A673 (cell line): ENCODE results near the gene ADCY10. TPM values are rescaled to one million over a fixed set of nuclear protein-coding genes. Genes with fewer than 3 reads are reported as not detected.

Experiments
- BruUV-seq: library from RNA; stranded (reverse); fragments of 400-500 nt; replicated peaks from 2 replicates; lab custom pipeline; 2021; lab: Mats Ljungman, UMichigan
- CTCF ChIA-PET: fragments of 300-600 bp; sonication (Branson Sonifier 250); formaldehyde crosslinking; loops from one replicate; lab custom pipeline; 2022; ENCODE audit warnings: antibody characterized with exemption; lab: Charles Lee
- POLR2A ChIA-PET: fragments of 300-600 bp; sonication (Branson Sonifier 250); formaldehyde crosslinking; loops from one replicate; lab custom pipeline; 2022; ENCODE audit warnings: antibody characterized with exemption; ENCODE audit not compliant: low non-redundant PET; lab: Charles Lee
- DNase-seq: peaks from one replicate; pipeline ENCODE4 v3.0.0-alpha.2; 2015; ENCODE audit warnings: low spot score
- H3K27ac ChIP-seq: fragments of 200-600 bp; sonication (generic); 2 replicates; pipeline ENCODE4 v1.5.1; 2016; ENCODE audit warnings: mixed run types, low read depth, mild to moderate bottlenecking, mixed read lengths, antibody characterized with exemption, low read length; ENCODE audit not compliant: poor library complexity, severe bottlenecking
- H3K27me3 ChIP-seq: fragments of 200-600 bp; sonication (generic); replicated peaks from 2 replicates; pipeline ENCODE4 v1.6.1; 2017; ENCODE audit warnings: mixed run types, low read depth, mild to moderate bottlenecking, mixed read lengths, antibody characterized with exemption, low read length; ENCODE audit not compliant: insufficient read depth, poor library complexity
- H3K36me3 ChIP-seq: fragments of 200-600 bp; sonication (generic); 2 replicates; pipeline ENCODE4 v1.6.1; 2016; ENCODE audit warnings: mixed run types, mild to moderate bottlenecking, mixed read lengths, antibody characterized with exemption, low read length; ENCODE audit not compliant: insufficient read depth, poor library complexity, severe bottlenecking
- H3K4me1 ChIP-seq: fragments of 200-600 bp; sonication (generic); 2 replicates; pipeline ENCODE4 v1.6.1; 2017; ENCODE audit warnings: mixed run types, mild to moderate bottlenecking, mixed read lengths, antibody characterized with exemption, low read length; ENCODE audit not compliant: insufficient read depth, poor library complexity, severe bottlenecking
- H3K4me3 ChIP-seq: fragments of 200-600 bp; sonication (generic); 2 replicates; pipeline ENCODE4 v1.5.1; 2016; ENCODE audit warnings: low read depth, mixed run types, mild to moderate bottlenecking, mixed read lengths, low read length; ENCODE audit not compliant: poor library complexity, severe bottlenecking
- H3K9me3 ChIP-seq: fragments of 200-600 bp; sonication (generic); 2 replicates; pipeline ENCODE4 v1.6.1; 2016; ENCODE audit warnings: mixed run types, low read depth, mild to moderate bottlenecking, mixed read lengths, antibody characterized with exemption, low read length; ENCODE audit not compliant: poor library complexity, severe bottlenecking
- CTCF ChIP-seq: fragments of 300-800, 200-600 bp; sonication (generic); conservative IDR thresholded peaks from 2 replicates; pipeline ENCODE4 v1.5.1; 2017; ENCODE audit warnings: low read depth, mild to moderate bottlenecking, antibody characterized with exemption, low read length, moderate library complexity, mixed read lengths
- EZH2 ChIP-seq: fragments of 200-600 bp; sonication (generic); IDR thresholded peaks from 2 replicates; pipeline ENCODE4 v1.6.1; 2017; ENCODE audit warnings: borderline replicate concordance, low read depth, mild to moderate bottlenecking, mixed read lengths, antibody characterized with exemption, low read length; ENCODE audit not compliant: poor library complexity, severe bottlenecking
- intact Hi-C: fragments of 100-400 bp; cut with micrococcal nuclease; formaldehyde crosslinking; loops from one replicate; pipeline ENCODE4 v1.10.0; 2022; ENCODE audit not compliant: unreplicated experiment
- total RNA-seq: library from RNA; stranded (reverse); gene quantifications from 2 replicates; pipeline ENCODE4 v1.2.3, GENCODE V29; 2021

Gene ADCY10
- total RNA-seq, 1 experiment from 2014 or later, result 0.19 TPM

GRCh38 chr1:167837326-167837725, 76.6 kb downstream of the ADCY10 start:
- H3K4me1 ChIP-seq, result no peaks in the 10 kb centered on the region
- no TSS peak for BruUV-seq
- TF ChIP-seq CTCF (no peak), EZH2 (no peak)
- H3K4me3 ChIP-seq, result no peak overlapping the region
- H3K36me3 ChIP-seq, result no peaks in the 10 kb centered on the region
- no peaks in the 10 kb centered on the region for H3K9me3 ChIP-seq
- H3K27ac ChIP-seq, result no peak overlapping the region
- ChIA-PET POLR2A (no interaction called here), CTCF (no interaction called here)
- no peaks in the 10 kb centered on the region for H3K27me3 ChIP-seq
- no peak for DNase-seq
- intact Hi-C loops, result no loop called here

GRCh38 chr1:167836197-167836596, 77.7 kb downstream of the ADCY10 start:
- no peak overlapping the region for H3K27ac ChIP-seq
- H3K4me3 ChIP-seq, result no peak overlapping the region
- TF ChIP-seq CTCF (no peak), EZH2 (no peak)
- no peaks in the 10 kb centered on the region for H3K4me1 ChIP-seq
- ChIA-PET CTCF (no interaction called here), POLR2A (no interaction called here)
- H3K9me3 ChIP-seq, result no peaks in the 10 kb centered on the region
- H3K27me3 ChIP-seq, result no peaks in the 10 kb centered on the region
- no peaks in the 10 kb centered on the region for H3K36me3 ChIP-seq
- DNase-seq, result no peak
- intact Hi-C loops, result no loop called here
- BruUV-seq, result no TSS peak

GRCh38 chr1:167833904-167834303, 80.0 kb downstream of the ADCY10 start:
- BruUV-seq, result no TSS peak
- Histone ChIP-seq H3K9me3 (no peaks in the 10 kb centered on the region), H3K4me1 (no peaks in the 10 kb centered on the region), H3K27ac (no peak overlapping the region), H3K27me3 (no peaks in the 10 kb centered on the region), H3K4me3 (no peak overlapping the region), H3K36me3 (no peaks in the 10 kb centered on the region)
- DNase-seq, result no peak
- ChIA-PET CTCF (no interaction called here), POLR2A (no interaction called here)
- intact Hi-C loops, result no loop called here
- TF ChIP-seq EZH2 (no peak), CTCF (no peak)
